Caki2 (cell line): ENCODE data around the gene BCAS3. TPM values are rescaled to one million over a fixed set of nuclear protein-coding genes. Genes with fewer than 3 reads are reported as not detected.
A peak's percentile ranks its signal among the peaks of the same experiment; 100 is the strongest.

Experiments used
- DNase-seq: peaks from one replicate; pipeline ENCODE4 v3.0.0-alpha.2; 2015; ENCODE audit warnings: low read depth
- in situ Hi-C: cut with HindIII; loops from 2 replicates; pipeline ENCODE4 v1.10.0; 2016; ENCODE audit warnings: low sequenced_read_pairs, low pct_unique_long_range_greater_than_20kb, mixed read lengths
- total RNA-seq: library from RNA; depleted of rRNA; stranded (reverse); fragments of >200 nt; shearing (Covaris generic); gene quantifications from 2 replicates; pipeline ENCODE4 v1.2.3, GENCODE V29; 2014; ENCODE audit warnings: low replicate concordance

Gene BCAS3
- total RNA-seq, 1 experiment from 2014 or later = 10.3 TPM

DNA sequence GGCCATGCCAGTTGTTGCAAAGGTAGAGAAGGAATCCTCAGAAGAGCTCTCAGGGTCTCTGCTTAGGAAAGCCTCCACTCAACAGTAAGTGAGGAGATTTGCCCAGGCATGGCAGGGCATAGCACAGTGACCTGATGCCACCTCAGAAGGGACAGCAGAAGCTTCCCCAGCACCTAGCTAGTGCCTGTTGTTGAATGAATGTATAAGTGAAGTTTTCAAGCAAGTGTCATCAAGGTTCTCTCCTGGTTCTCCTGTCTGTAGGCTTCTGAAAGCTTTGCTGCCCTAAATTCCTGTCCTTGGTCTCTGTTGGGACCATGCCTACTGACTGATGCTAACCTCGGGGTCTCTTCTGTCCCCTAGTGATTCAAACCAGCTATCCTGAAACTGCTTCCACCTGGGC lies 607.1 kb downstream of the BCAS3 start:
- in situ Hi-C loops = no loop called here
- DNase-seq = no peak

DNA sequence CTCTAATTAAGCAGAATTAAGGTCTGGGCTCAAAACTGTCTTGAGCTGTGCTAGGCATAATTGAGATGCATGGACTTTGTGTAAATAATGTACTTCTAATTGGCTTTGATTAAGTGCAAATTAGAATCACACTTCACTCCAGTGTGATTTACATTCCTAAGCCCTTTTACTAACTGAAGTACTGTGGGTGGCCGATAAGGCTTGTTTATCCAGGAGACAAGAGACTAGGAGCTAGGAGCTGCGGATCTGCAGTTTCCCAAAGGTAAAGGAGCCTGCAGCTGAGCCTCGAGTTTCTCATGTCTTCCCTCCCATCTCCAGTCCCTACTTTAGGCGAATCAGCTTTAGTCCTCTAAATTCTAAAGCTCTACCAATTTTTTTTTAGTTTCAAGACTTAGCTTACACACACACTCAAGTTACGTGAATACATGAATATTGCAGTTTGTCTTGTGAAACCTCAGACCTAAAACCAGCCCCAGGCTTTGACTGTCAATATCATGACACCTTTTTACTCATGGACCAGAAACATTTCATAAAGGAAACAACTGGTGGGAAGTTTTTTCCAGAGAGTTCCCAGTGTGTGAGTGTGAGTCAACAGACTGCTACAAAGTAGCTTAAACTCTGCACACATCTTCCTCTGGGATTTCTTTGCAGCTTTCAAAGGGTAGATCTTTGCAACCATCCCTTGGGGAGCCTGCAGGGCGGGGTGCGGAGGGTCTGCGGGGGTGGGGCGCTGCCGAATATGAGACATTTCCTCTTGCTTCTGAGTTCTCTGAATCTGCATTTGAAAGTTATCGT lies 608.1 kb downstream of the BCAS3 start:
- DNase-seq = no peak
- in situ Hi-C loops = no loop called here

- in situ Hi-C loops = no loop called here
- DNase-seq = no peak
Measured at GRCh38 chr17:61286449-61286848, 608.8 kb downstream of the BCAS3 start.

GRCh38 chr17:61289408-61290385 lies 612.0 kb downstream of the BCAS3 start:
- in situ Hi-C loops = no loop called here
- DNase-seq = no peak

GRCh38 chr17:61291451-61292285 lies 614.0 kb downstream of the BCAS3 start:
- no peak for DNase-seq
- in situ Hi-C loops = no loop called here

DNA sequence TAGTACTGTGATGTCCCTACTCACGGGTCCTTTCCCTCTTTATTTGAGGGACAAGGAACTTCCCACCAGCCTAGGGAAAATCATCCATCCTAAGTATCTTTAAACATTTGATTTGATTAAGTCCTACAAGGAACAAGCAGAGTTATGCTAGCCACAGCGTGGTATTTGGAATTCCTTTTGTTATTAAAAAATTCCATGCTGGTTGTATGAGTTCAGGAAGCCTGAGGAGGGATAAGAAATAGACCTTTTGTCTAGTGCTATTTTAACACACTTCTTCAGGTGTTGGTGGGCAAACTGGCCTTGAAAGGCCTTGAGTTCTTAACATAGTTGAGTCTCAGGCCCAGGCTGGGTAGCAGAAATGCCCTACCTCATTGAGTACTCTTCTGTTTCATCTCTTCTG lies 616.6 kb downstream of the BCAS3 start:
- in situ Hi-C loops = no loop called here
- DNase-seq = no peak

DNA sequence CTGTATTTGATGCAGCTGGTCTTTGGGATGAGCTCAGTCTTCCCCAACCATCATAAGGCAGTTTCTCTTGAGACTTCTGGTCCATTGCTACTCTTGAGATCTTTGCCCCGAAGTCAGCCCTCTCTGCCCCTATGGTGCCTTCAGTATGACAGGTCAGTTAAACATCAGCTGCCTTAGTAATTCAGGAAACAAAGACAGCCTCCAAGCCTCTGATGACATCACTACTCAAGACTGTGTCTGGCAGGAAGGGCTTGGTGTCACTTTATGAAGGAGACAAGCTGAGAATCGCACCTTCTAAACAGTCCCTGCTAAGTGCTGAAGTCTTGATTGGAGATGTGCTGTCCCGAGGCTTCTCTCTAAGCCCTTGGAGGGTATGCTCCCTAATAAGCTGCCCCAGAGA lies 617.1 kb downstream of the BCAS3 start:
- in situ Hi-C loops = no loop called here
- DNase-seq = peak; percentile 30

- DNase-seq = no peak
- in situ Hi-C loops = no loop called here
Measured at GRCh38 chr17:61296058-61296457, 618.4 kb downstream of the BCAS3 start.

GRCh38 chr17:61299517-61300513 lies 622.2 kb downstream of the BCAS3 start:
- in situ Hi-C loops = no loop called here
- no peak for DNase-seq

- in situ Hi-C loops = no loop called here
- no peak for DNase-seq
Measured at GRCh38 chr17:61302953-61303816, 625.5 kb downstream of the BCAS3 start.

- no peak for DNase-seq
- in situ Hi-C loops = no loop called here
Measured at GRCh38 chr17:61303817-61304096, 626.1 kb downstream of the BCAS3 start.

DNA sequence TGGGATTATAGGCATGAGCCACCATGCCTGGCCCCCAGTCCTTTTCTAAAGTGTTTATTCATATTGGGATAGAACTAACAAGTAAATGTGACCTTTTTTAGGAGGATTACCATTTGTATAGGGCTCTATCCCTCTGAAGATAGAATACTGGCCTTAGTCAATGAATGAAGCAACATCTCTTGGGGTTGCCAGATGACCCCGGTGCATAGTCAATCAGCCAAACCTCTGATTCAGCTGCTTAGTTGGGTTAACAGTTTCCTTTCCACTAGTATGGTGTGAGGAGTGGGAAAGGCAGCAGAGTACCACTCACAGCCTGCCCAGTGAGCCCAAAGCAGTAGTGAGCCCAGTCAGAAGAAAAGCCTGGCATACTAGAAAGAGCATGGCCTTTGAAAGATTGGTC lies 627.4 kb downstream of the BCAS3 start:
- no peak for DNase-seq
- in situ Hi-C loops = no loop called here

GRCh38 chr17:61306003-61306402 lies 628.4 kb downstream of the BCAS3 start:
- no peak for DNase-seq
- in situ Hi-C loops = no loop called here

- in situ Hi-C loops = no loop called here
- no peak for DNase-seq
Measured at GRCh38 chr17:61307905-61308886, 630.5 kb downstream of the BCAS3 start.

DNA sequence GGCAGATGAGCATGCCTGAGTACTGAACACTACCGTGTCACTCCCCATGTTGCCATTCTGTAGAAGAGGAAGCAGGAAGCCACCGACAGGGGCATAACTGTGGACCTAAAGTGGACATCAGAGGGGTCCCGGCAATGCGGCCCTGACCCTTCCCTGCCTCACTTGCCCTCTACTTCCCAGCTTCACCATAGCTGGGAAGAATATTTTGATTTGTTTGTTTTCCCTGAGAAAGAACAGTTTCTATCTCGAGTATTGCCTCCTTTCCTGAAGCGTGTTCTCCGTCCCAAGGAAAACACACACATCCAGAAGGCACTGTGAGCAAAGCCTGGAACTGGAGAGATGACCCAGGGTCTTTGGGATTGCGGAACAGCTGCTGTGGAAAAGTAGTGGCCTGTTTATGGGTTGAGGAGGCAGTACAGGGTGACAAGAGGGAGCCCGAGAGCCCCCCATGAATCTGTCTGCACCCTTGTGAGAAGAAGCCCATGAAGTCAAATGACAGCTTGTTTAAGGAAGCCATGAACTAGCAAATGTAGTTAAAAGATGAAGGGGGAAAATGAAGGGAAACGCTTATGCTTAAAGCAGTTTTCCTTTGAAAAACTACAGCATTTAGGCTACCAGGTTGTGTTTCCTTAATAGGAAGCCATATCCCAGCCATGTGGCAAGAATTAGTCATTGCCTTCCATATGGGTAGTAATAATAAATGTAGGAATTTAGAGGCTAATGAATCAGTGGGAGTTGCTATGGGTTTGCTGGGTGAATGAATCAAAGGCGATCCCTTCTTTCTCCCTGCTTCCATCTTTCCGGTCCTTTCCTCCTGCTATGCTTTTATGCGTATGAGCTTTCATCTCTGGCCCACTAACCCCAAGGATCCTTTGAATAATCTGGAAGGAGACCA lies 632.0 kb downstream of the BCAS3 start:
- no peak for DNase-seq
- in situ Hi-C loops = no loop called here
